NK-92 treated with Interleukin-12 subunit alpha and Interleukin-12 subunit beta, amount 100 ng/mL, for 24 hours (cell line): ENCODE results near the gene KLLN.
"Not testable (repeated sequence)": the region's sequence is repeated elsewhere in the genome, so short reads cannot be mapped to it uniquely, and the experiment has no call there.

Source experiments
- DNase-seq: peaks from one replicate; lab custom pipeline; 2025; lab: John Stamatoyannopoulos, UW

Gene KLLN

DNA sequence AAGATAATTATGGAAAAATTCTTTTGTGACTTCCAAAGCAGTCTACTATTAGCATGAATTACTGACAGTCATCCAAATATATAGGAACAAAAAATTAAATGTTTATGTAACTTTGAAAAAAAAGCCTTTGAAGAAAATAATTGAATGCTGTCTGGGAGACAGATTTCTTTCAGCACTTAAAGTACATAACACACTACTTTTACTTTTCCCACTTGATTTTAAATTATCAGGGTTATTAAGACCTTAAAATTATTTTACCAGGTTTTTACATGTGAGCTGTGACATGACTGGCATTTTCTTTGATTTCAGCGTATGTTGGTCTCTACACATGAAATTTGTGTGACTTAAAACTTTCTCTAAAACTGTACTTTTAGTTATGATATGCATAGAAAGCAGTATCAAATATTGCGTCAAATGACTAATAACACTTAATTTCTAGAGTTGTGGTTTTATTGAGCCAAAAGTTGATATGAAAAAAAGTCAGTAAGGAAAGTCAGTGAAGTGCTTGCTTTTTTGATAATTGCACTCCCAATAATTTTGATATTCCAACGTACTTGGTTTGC lies 3.2 kb upstream of the KLLN start:
- DNase-seq = no peak

- DNase-seq = no peak
Measured at GRCh38 chr10:87865241-87865881, 2.0 kb upstream of the KLLN start.

DNA sequence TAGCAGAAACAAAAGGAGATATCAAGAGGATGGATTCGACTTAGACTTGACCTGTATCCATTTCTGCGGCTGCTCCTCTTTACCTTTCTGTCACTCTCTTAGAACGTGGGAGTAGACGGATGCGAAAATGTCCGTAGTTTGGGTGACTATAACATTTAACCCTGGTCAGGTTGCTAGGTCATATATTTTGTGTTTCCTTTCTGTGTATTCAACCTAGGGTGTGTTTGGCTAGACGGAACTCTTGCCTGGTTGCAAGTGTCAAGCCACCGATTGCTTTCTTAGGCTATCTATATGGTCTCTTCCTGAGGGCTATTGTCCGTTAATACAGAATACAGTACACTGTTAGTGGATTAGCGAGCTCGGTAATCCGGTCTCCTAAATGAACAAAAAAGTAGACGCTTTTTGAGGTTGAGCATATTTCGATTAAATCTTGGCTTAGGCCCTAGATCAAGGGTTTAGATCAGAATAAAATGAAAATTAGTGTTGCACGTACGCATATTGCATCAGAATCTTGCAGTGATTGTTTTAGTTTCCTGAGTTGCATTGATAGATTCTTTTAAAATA lies 1.2 kb upstream of the KLLN start:
- no peak for DNase-seq

DNA sequence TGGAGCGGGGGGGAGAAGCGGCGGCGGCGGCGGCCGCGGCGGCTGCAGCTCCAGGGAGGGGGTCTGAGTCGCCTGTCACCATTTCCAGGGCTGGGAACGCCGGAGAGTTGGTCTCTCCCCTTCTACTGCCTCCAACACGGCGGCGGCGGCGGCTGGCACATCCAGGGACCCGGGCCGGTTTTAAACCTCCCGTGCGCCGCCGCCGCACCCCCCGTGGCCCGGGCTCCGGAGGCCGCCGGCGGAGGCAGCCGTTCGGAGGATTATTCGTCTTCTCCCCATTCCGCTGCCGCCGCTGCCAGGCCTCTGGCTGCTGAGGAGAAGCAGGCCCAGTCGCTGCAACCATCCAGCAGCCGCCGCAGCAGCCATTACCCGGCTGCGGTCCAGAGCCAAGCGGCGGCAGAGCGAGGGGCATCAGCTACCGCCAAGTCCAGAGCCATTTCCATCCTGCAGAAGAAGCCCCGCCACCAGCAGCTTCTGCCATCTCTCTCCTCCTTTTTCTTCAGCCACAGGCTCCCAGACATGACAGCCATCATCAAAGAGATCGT lies 690 bp upstream of the KLLN start:
- not testable (repeated sequence) for DNase-seq

- DNase-seq = peak; percentile 60
Measured at GRCh38 chr10:87862679-87863052, 667 bp downstream of the KLLN start.

GRCh38 chr10:87861953-87862678 lies 1.2 kb downstream of the KLLN start:
- peak; percentile 89 for DNase-seq

GRCh38 chr10:87861566-87861952 lies 1.8 kb downstream of the KLLN start:
- DNase-seq = peak; percentile 51

DNA sequence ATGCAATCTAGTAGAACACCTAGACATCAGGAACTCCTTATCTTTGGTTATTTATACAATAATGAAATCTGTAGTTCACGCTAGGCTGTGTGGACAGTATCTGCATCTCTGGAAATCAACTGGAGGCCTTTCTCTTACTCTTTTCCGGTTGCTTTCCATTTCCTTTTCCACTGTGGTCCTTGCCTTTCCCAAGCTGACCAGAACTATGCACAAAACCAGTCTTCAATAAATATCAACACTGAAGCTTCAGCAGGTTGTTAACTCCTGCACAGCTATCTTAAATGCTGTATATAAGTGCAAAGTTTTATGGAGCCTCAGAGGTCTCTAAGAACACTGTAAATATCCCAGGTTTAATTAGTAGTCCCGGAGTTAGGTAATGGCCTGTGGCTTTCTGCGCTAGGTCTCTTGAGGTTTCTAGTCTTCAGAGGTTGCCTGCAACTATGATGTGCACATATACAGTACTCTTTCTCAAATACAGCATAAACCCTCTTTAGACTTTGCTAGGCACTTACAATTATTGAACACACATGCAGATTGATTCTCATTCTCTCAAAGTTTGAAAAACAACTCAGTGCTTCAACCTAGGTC lies 2.4 kb downstream of the KLLN start:
- DNase-seq = no peak

DNA sequence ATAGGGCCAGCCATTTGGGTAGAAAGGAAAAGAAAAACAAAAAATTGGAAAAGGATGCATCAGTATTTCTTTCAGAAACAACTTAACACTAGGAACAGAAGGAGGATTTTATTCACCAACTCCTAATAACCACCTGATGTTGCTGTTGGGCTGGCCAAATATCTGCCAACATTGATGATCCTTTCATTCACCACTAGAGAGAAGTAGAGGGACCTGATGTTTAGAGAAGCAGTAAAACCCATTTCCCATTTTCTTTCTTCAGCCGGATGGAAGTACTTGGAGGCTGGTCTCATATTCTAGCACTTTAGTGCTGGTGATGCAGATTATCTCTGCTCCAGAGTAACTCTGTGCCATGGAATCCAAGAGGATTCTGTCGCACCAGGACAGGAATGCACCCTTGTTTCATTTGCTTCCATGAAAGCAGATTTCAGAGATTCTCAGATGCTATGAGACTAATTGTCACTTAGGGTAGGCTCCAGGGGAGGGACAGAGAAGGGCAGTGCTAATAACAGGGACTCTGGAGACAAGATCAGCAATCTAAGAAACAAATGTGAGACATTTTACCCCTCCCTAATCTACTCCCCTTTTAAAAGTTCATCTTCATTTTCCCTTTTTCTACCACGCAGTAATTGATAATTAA lies 3.1 kb downstream of the KLLN start:
- no peak for DNase-seq

DNA sequence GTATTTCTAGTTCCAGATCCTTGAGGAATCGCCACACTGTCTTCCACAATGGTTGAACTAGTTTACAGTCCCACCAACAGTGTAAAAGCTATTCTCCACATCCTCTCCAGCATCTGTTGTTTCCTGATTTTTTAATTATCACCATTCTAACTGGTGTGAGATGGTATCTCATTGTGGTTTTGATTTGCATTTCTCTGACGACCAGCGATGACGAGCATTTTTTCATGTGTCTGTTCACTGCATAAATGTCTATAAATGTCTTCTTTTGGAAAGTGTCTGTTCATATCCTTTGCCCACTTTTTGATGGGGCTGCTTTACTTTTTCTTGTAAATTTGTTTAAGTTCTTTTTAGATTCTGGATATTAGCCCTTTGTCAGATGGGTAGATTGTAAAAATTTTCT lies 7.7 kb downstream of the KLLN start:
- DNase-seq = not testable (repeated sequence)

- not testable (repeated sequence) for DNase-seq
Measured at GRCh38 chr10:87855247-87855646, 8.1 kb downstream of the KLLN start.

DNA sequence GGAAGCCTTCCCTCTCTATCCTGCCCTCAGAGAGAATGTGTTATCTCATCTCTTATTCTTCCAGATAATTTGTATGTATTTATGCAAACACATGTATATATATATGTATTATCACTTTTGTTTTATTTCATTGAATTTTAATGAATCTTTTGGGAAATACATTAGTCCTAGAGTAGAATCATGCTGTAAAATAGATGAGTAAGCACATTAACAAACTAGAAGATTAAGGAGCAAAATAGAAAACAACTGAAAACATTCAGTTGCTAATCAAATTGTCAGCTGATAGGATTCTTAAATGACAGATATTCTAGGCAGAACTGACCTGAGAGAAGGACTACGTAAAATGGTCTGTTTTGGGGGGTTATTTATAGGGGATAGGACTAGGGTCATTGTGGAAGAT lies 11.2 kb downstream of the KLLN start:
- no peak for DNase-seq

- no peak for DNase-seq
Measured at GRCh38 chr10:87850742-87851205, 12.6 kb downstream of the KLLN start.

DNA sequence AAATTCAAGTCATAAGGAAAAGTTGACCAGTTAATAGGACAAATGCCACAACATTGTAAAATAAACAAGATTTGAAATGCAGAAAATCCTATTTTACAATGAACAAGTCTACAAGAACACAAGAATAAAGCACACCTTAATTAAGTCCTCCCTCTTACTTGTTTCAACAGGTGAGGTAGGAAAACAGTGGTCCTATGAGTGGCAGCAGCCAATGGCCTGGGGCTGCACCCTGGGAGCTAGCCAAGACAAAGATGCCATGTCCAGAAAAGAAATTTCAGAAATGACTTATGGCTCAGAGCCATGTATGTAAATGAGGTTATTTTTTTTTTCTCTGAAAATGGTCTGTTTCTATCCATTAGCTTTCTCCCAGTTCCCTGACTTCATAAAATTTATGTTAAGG lies 14.3 kb downstream of the KLLN start:
- DNase-seq = no peak

DNA sequence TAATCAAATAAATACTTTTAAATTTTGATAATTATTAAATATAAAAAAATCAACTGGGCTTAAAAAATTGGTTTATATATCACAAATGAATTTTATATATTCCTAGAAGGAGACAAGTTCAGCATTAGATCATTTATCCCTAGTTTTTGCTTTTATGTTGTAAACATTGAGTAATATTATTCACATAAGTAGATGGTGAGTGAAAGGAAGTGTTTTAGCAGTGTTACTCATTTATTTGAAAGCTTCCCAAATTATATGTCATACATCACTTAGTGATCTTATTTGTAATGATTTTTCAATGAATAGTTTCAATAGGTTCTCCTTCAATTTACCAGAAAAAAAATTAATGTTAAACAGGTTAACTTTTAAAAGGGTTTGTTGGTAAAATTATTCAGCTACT lies 15.8 kb downstream of the KLLN start:
- DNase-seq = no peak

DNA sequence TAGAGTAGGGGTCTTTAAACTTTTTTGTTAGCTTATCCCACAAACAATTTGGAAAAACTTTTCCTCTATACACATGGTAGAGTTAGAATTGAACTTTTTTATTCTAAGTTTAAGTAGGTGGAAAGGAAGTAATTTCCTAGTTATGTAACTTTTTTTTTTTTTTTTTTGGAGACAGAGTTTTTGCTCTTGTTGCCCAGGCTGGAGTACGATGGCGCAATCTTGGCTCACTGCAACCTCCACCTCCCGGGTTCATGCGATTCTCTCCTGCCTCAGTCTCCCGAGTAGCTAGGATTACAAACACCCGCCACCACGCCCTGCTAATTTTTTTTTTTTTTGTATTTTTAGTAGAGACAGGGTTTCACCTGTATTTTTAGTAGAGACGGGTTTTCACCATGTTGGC lies 16.6 kb downstream of the KLLN start:
- DNase-seq = not testable (repeated sequence)

DNA sequence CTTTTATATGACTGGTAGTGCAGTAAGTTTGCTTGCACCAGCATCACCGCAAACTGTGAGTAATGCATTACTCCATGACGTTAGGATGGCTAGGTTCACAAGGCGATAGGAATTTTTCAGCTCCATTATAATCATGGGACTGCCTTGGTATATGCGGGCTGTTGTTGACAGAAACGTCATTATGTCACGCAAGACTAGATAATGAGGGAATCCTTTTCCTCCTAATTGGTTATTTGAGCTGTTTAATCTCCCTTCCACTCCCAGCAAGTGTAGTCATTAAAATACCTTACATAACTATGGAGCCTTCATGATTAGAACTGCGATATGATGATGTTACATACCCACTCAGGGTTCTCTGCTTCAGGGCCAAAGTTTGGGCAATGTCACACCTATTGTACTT lies 17.3 kb downstream of the KLLN start:
- no peak for DNase-seq

- no peak for DNase-seq
Measured at GRCh38 chr10:87845624-87845998, 17.7 kb downstream of the KLLN start.

- DNase-seq = no peak
Measured at GRCh38 chr10:87844837-87845623, 18.3 kb downstream of the KLLN start.

- DNase-seq = no peak
Measured at GRCh38 chr10:87843714-87844113, 19.6 kb downstream of the KLLN start.
